Colon (tissue), 2 donors: Measurements from ENCODE around the gene PGRMC2.
"Not testable (repeated sequence)": the region's sequence is repeated elsewhere in the genome, so short reads cannot be mapped to it uniquely, and the experiment has no call there.

Experiments used
- FAIRE-seq: peaks from 2 replicates; lab custom pipeline; 2012; peaks lifted over from hg19 to GRCh38; lab: Jason Lieb, UNC
- donor health status: control.
- donor health status: control.

The PGRMC2 gene

GRCh38 chr4:128267171-128267570, 20.4 kb downstream of the PGRMC2 start:
- not testable (repeated sequence) for FAIRE-seq

DNA sequence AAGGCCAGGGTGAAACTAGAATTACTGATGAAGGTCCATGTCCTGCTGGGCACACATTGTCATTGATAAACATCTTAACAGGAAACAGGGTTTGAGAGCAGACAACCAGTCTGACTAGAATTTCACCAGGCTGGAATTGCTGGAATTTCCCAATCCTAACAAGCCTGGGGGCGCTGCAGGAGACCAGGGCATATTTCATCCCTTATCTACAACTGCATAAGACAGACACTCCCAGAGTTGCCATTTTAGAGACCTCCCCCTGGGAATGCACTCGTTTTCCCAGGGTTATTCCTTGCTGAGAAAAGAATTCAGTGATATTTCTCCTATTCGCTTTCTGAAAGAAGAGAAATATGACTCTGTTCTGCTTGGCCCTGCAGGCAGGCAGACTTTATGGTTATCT, 22.1 kb downstream of the PGRMC2 start:
- not testable (repeated sequence) for FAIRE-seq

- not testable (repeated sequence) for FAIRE-seq
These were observed 27.7 kb downstream of the PGRMC2 start for GRCh38 chr4:128259889-128260288.

- FAIRE-seq: not testable (repeated sequence)
These were observed 29.4 kb downstream of the PGRMC2 start for GRCh38 chr4:128258166-128258565.

DNA sequence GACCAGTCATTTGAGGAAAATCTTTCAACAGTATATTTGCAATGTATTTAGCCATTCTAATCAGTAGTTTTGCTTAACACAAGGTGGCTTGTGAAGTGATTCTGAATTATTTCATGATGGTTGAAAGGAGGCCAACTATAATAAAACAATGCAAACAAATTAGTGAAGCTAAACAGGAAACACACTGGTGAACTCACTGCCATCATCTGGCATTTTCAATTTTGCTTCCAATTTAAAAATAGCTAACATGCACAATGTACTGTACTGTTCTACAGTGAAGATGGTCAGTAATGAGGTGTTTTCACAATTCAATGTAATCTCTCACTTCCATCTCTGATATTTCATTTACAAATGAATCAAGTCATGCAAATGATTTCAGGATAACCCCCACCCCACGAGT, 31.1 kb downstream of the PGRMC2 start:
- no peak for FAIRE-seq

DNA sequence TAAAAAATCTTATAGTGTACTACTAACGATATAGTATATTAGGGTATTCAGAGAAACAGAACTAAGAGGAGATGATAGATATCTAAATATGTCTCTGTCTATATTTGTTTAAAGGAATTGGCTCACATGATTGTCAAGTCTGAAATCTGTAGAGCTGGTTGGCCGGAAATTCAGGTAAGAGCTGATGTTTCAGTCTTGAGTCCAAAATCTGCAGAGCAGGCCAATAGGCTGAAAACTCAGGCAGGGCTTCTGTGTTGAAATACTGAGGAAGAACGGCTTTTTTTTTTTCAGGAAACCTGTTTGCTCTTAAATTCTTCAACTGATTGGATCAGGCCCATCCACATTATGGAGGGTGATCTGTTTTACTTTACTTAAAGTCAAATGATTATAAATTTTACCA, 31.7 kb downstream of the PGRMC2 start:
- no peak for FAIRE-seq

DNA sequence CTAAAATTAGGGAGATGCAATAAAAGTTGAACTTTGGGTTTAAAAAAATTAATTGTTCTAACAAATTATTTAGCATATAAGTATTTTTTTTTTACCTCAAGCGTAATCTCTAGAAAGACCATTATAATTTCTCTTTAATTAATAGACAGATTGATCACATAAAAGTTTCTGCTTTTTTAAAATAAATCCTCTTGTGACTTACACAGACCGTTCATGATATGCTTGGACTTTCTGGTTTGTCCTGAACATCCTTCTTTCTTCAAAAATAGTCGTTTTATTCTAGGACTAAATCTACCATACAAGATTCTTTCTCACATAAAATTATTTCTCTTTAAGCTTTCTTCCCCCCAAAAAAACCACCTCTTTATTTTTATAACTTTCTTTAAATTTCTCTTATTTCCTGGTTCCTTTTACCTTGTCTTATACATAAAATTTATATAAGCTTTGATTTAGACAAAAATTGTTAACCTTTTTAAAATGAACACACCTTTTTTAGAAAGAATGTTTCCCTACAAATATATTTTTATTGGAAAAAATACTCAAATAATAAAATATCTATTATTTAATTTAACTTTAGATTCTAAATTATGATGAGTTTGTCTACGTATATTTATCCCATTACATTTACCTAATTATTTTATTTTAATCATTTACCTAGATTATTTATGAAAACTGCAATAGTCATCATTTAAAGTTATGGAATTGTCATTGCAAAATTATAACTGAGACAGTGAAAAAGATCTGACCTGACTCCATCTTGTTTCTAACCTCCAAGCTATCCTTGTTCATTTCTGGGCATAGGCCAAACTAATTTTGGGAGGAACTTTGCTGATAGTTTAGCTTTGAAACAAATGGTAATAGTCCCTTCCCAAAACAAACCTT, 37.6 kb downstream of the PGRMC2 start:
- peak; percentile 61 for FAIRE-seq

GRCh38 chr4:128247906-128248305, 39.7 kb downstream of the PGRMC2 start:
- no peak for FAIRE-seq

DNA sequence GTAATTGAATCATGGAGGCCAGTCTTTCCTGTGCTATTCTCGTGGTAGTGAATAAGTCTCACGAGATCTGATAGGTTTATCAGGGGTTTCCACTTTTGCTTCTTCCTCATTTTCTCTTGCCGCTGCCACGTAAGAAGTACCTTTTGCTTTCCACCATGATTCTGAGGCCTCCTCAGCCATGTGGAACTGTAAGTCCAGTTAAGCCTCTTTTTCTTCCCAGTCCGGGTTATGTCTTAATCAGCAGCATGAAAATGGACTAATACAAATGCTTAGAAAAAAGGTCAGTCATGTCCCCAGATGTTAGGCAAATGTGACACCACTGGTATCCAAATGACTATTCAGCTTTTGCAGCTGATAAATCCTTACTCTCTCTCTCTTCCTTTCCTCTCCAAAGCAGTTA, 42.2 kb downstream of the PGRMC2 start:
- not testable (repeated sequence) for FAIRE-seq

DNA sequence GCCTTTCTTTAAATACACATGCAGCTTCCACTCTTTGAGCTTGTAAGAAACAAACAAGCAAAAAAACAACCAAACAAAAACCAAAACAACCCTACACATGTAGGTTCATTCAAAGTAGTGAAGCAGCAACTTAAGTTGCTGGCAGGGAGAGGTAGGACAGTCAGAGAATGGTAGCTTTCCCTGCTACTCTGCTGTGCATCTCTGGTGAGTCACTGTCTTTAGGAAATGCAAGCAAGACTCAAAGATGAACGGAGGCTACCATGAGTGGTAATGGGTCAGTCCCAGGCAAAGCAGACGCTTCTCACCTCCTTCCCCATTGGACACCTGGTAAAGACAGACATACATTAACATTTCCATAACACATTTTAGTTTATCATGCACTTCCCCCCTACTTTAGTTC, 43.2 kb downstream of the PGRMC2 start:
- FAIRE-seq: no peak

DNA sequence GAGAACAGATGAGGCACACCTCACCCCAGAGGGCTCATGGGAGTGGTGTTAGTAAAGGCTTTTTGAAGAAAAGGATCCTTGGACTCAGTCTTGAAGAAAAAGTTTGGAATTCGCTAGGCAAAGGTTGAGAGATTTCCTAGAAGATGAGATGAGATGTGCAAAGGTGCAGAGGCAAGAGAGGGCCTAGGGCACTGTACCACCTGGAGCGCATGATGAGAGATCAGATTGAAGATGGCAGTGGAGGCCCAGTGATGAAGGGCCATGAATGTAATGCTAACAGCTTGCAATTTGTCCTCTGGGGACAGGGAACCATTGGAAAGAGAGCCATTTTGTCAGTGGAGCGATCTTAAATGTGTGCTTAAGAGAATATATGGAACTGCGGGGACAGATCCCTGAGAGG, 45.0 kb downstream of the PGRMC2 start:
- no peak for FAIRE-seq

DNA sequence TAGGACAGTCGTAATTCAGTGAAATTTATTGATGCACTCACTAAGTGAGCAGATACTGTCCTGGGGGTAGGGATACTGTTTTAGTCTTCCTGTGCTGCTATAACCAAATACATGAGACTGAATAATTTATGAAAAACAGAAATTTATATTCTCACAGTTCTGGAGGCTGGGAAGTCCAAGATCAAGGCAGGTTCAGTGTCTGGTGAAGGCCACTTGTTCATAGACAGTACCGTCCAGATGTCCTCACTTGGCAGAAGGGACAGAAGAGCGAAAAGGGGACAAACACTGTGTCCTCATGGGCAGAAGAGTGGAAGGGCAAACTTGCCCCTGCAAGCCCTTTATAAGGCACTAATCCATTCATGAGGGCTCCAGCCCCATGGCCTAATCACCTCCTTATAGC, 45.6 kb downstream of the PGRMC2 start:
- FAIRE-seq: no peak

GRCh38 chr4:128241425-128241913, 46.1 kb downstream of the PGRMC2 start:
- no peak for FAIRE-seq

DNA sequence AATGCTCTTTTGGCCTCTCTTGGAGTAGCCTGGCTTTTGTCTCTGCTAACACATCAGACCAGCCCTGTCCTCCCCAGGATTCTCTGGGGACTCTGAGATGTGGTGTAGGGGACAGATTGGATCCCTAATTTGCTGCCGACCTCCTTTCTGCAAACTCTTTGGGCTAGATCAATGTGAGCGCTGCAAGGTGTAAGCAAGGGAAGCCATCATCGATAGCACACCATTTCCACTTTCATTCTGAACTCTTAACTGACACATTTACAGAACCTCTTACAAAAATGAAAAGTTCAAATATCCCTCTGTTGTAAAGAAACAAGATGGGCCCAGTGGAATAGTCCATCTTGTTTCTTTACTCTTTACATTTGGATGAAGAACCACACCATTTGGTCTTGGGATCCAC, 46.6 kb downstream of the PGRMC2 start:
- no peak for FAIRE-seq

DNA sequence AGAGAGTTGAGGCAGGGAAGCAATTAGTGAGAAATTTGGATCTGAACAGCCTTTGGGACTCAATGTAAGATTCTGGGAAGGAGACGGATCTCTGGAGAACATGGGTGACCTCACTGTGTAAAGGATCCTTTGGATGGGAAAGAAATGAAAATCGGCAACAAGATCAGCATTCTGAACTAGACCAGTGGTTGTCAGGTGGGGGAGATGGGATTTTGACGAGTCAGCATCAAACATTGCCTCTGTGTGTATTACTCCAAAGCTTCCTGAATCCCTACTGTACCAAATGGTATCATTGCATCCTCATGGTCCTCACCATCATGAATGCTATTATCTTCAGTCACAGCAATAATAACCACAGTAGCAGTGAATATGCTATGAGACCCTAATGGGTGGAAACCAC, 52.8 kb downstream of the PGRMC2 start:
- FAIRE-seq: no peak

DNA sequence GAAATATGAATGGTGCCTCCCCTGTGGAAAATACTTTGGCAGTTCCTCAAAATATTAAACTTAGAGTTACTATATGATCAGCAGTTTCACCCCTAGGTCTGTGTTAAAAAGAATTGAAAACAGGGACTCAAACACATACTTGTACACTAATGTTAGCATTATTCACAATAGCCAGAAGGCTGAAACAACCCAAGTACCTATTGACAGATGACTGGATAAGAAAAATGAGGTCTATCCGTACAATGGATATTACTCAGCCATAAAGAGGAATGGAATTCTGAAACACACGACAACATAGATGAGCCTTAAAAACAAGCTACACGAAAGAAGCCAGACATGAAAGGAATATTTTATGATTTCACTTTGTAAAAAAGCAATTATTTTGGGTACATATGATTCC, 54.9 kb downstream of the PGRMC2 start:
- no peak for FAIRE-seq

DNA sequence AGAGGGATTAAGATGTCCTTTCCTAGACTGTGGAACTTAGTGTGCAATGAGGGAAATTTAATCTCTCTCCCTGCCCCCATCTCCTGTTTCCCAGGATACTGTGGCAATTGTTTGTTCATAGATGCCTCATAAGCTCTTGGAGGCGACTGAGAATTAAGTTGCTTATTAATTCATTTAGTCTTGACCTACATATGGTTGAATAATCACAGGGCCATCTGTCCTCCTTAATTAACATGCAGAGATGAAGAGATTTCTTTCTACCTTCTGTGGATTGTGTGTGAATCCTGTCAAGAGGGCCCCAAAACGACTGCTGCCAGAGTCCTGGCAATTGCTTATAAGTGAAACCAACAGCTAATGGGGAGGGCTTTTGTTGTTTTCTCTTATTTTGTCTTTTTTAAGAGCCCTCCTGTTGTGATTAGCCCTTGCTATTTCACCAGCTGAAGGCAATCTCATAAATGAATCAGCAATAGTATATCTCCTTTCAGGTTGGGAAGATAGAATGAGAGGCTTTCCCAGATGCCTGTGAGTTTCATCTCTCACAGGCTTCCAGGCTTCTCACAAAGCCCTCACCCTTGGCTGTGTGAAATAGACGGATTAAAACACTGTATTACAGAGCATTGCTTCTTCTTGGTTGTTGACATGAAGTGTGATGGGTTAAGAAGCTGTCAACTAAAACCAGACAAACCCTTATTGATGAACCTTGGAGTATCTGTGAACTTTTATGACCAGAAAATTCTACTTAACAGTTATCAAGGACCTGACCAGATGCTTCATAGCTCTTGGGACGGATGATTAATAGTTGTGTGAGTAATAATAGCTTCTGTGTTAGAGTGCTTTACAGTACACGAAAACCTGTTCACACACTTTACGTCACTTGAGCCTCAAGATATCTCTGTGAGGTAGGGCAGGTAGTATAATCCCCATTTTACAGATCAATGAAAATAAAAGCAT, 58.5 kb downstream of the PGRMC2 start:
- FAIRE-seq: no peak

DNA sequence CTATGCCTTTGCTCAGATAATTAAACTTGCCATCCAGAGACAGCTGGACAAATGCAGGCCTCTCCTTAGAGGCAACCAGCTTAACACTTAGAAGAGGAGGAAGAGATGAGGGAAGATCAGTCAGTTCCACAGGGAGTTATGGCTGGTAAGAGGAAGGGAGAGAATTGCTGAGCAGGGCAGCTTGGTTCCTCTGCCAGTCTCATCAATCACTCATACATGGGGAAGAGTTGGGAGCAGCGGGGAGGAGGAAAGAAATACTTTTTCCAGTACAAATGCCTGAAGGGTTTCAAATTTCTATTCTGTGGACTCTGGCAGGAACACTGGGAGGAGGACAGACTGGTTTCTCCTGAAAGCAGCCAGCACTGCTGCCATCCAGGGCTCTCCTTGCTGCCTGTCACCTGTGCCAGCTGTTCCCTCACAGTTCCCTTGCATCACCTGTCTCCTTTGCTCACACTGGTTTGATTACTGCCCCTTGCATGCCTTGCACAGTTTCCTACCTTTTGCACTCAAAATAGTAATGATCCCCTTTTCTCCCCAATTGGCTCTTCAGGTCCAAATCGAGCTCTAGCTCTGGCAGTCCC, 59.5 kb downstream of the PGRMC2 start:
- no peak for FAIRE-seq

- no peak for FAIRE-seq
These were observed 62.5 kb downstream of the PGRMC2 start for GRCh38 chr4:128225148-128225547.

DNA sequence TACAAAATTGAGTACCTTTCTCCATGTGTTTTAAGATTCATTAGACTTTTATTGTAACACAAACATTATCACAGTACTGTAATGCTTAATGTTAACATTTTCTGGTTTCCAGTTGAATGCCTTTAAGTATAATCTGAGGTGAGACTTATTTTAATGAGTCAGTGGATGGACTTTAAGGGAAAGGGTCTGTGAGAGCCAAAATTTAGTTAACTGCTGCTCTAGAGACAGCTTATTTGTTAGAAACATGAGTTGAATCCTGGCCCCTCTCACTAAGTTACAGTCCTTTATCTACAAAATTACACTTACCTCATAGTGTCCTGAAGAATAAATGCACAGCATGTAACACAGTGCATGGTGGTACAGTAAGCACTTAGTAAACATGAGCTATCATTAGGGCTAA, 66.0 kb downstream of the PGRMC2 start:
- no peak for FAIRE-seq

DNA sequence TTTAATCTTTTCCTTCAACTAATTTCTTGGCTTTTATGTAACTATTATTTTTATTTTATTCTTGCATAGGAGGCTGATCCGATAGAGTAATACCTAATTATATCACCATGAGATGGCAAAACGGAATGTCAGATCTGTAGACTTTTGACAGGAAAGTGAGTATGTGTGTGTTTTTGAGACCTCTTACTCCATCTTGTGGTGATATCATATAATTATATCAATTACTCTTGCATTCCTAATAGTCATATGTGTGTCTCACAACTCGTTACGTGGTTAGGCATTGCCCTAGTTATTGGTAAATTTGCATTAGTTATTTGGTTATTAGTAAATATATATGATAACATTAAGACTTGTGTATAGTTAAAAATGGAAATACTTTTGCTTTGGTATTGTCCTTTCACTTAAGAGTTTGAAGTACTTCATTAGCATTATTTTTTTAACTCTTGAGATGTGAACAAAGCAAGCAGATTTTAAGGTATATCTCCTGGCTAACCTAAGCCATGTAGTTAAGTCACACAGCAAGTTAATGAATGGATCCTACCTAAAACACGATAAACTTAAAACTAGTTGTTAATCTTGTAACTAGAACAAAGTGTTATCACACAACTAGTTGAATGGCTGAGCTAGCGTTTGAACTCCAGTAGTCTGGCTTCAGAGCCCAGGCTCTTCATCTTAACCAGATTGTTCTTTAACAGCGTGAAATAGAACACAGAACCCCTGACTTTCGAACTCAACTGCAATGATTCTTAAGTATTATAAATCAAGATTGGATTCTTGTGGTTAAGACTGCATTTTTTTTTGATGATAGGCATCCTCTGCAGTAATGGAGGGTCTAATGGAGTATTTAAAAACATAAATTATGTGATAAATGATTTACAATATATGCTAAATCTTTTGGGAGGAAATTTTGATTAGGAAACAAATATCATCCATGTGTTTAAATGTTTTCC, 67.1 kb downstream of the PGRMC2 start:
- no peak for FAIRE-seq
